ENCODE data around the gene ANKRD9. TPM values are rescaled to one million over a fixed set of nuclear protein-coding genes. Genes with fewer than 3 reads are reported as not detected.
"Not testable (repeated sequence)": the region's sequence is repeated elsewhere in the genome, so short reads cannot be mapped to it uniquely, and the experiment has no call there.

Gene ANKRD9
- total RNA-seq, 1 experiment from 2014 or later = 44.0 TPM

- DNase-seq (ENCODE audit: low spot score) = no peak
Measured at GRCh38 chr14:102538602-102539543, 29.3 kb upstream of the ANKRD9 start.

DNA sequence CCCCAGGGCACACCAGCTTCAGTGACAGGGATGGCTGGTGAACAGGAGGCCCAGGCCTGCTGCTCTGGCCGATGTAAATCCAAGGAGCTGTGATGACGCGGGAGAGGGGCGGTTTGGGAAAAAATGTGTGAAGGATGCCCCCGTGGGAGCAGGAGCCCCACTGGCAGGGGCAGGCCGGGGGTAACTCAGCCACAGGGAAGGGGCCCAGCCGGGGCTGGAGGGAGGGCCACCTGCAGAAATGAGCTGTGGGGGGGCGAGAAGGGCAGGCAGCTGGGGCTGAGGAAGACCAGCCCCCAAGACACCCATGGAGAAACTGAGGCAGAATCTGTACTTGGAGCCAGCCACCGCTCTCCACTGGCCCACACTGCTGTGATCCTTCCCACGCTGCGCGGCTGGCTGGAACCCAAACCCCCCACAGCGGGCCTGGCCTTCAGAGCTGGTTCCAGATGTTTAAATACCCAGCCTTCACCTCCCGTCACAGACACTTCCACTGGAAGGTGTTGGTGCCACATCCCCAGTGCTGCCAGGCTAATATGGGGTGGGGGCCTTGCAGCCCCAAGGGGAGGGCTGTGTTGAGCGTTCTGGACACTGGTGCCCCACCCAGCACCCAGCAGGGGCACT is 28.5 kb upstream of the ANKRD9 start:
- no peak for DNase-seq (ENCODE audit: low spot score)

DNA sequence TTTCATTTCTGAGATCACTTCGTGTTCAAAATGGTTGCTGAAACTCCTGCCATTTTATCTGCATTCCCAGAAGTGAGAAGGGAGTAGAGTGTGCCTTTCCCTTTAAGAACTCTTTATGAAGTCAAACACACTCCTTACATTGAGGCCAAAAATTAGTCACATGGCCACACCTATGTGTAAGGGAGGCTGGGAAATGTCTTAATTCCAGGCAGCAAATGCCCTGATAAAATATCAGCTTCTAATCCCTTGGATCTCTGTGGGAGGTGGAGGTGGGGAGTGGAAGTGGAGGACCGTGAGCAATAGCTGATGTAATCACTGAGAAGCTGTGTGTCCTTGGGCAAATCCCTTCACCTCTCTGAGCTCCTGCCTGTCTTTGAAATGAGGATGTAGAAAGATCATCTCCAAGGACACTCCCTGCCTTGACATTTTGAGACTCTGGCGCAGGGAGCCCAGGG is 22.7 kb upstream of the ANKRD9 start:
- no peak for DNase-seq (ENCODE audit: low spot score)

- DNase-seq (ENCODE audit: low spot score) = no peak
Measured at GRCh38 chr14:102530828-102531478, 21.4 kb upstream of the ANKRD9 start.

GRCh38 chr14:102528431-102529170 is 19.0 kb upstream of the ANKRD9 start:
- DNase-seq (ENCODE audit: low spot score) = no peak

- DNase-seq (ENCODE audit: low spot score) = no peak
Measured at GRCh38 chr14:102525929-102526497, 16.4 kb upstream of the ANKRD9 start.

DNA sequence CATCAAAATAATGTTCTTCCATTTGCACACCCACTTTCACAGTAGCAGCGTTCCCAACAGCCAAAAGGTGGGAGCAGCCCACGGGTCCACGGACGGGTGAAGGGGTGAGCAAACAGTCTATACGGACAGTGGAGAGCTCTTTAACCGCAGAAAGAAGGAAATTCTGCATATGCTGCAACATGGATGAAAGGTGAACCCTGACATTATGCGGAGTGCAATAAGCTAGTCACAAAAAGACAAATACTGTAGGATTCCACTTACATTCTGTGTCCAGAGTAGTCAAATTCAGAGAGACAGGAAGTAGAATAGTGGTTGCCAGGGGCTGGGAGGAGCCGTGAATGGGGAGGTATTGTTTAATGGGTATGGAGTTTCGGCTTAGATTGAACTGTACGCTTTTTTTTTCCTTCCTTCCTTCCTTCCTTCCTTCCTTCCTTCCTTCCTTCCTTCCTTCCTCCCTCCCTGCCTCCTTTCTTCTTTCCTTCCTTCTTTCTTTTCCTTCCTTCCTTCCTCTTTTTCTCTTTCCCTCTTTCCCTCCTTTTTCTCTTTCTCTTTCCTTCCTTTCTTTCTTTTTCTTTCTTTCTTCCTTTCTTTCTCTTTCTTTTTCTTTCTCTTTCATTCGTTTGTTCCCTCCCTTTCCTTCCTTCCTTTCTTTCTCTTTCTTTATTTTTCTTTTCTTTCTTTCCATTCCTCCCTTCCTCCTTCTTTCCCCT is 15.8 kb upstream of the ANKRD9 start:
- peak; percentile 55 for DNase-seq (ENCODE audit: low spot score)

GRCh38 chr14:102524451-102525218 is 15.1 kb upstream of the ANKRD9 start:
- DNase-seq (ENCODE audit: low spot score) = peak; percentile 94

DNA sequence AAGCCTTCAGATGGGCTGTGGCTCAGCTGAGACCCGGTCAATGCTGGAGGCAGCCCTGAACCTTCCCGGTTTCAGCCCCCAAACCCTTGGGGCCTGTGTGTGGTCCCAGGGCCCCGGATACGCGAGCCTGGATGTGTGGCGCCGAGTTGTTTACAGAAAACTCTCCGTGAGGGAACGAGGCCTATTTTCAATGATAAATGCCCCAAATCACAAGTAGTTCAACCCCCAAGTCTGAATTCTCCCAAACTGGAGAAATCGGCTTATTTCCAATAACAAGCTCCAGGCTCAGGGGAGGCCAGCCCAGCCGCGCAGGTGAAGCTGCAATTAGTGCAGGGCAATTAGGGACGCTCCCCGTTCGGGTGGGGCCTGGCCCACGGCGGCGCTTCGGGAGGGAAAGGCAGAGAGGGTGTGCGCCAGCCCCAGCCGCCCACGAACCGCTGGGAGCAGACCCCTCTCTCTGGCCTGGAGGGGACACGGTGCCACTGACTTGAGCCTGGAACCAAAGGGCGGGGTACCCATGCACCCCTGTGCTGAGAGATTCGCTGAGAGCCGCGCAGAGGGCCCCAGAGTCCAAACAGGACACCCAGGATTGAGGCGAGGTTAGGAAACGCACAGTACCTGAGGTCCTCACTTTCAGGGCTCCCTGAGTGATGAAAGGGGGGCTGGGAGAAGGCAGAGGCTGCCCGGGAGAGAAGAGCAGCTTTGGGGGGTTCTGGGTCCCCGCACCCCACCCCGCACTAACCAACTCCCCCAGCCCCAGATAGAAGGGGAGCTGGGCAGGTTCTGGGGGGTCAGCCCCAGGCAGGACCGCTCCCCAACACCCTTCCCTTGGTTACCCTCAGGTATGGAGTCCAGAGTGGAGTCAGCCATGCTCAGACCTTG is 14.2 kb upstream of the ANKRD9 start:
- DNase-seq (ENCODE audit: low spot score) = no peak

- DNase-seq (ENCODE audit: low spot score) = no peak
Measured at GRCh38 chr14:102523200-102523568, 13.6 kb upstream of the ANKRD9 start.

- not testable (repeated sequence) for DNase-seq (ENCODE audit: low spot score)
Measured at GRCh38 chr14:102519709-102520108, 10.1 kb upstream of the ANKRD9 start.

GRCh38 chr14:102518063-102518648 is 8.6 kb upstream of the ANKRD9 start:
- DNase-seq (ENCODE audit: low spot score) = no peak

DNA sequence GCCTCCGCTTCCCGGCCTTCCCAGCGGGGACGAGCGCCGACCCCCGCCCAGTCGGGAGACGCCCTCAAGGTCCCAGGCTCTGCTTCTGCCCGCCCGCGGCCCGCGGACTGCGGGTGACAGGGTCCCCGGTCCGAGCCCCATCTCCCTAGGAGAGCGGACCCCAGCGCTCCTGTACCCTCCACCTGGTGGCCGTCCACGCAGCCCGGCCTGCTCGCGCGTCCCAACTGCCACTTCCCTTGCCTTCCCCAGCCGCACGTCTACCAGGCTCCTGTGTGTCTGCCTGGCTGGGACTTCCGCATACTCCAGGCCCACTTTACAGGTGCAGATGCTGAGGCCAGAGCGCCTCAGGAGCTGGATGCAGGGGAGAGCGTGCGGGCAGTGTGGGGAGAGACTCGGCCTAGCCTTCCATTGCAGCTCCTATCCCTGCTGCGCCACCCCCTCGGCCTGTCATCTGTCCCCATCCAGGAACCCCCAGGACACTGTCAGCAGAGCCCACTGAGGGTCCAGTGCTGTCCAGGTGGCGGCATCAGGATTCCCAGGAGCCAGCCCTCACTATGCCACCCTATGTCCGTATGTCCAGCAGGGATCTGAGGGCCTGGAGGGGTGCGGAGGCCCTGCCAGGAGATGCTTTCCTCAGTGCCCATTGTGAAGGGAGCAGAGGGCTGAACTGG is 8.0 kb upstream of the ANKRD9 start:
- DNase-seq (ENCODE audit: low spot score) = no peak

GRCh38 chr14:102516531-102517391 is 7.2 kb upstream of the ANKRD9 start:
- no peak for DNase-seq (ENCODE audit: low spot score)

- no peak for DNase-seq (ENCODE audit: low spot score)
Measured at GRCh38 chr14:102514987-102515733, 5.6 kb upstream of the ANKRD9 start.

All from HT-29 (cell line).